ENCODE measurements around the gene CLTC. TPM values are rescaled to one million over a fixed set of nuclear protein-coding genes. Genes with fewer than 3 reads are reported as not detected.

Gene CLTC
- total RNA-seq, 1 experiment from 2014 or later, result 162 TPM

DNA sequence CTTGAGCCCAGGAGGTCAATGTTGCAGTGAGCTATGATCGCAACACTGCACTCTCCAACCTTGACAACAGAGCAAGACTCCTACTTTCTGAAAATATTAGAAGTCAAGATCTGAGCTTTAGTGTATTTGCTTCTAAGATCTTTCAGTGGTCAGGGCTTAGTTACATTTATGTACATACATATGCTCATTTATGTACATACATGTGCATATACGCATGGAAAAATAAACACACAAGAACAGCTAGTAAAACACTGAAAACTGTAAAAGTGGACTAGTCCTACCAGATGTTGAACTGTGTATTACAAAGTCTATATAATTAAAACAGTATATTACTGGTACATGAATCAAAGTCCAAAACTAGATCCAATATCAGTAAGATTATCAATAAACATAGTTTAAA lies 59.2 kb downstream of the CLTC start:
- DNase-seq, result no peak
- no peaks in the 10 kb centered on the region for H3K9me2 ChIP-seq (replicated peaks; ENCODE audit: insufficient read depth, low read length)
- H3K79me2 ChIP-seq (ENCODE audit: low read length), result peaks cover 82% of the 10 kb centered on the region
- H3K4me1 ChIP-seq (ENCODE audit: low read length), result peaks cover 41% of the 10 kb centered on the region
- no peak overlapping the region for H3K9ac ChIP-seq (ENCODE audit: low read length)
- H2AFZ ChIP-seq (ENCODE audit: low read length), result no peak overlapping the region
- no peak overlapping the region for H3K4me3 ChIP-seq (ENCODE audit: low read length)
- peaks cover 91% of the 10 kb centered on the region for H3K36me3 ChIP-seq (ENCODE audit: insufficient read depth, low read length)
- H3K4me2 ChIP-seq (ENCODE audit: low read depth, low read length, poor library complexity, severe bottlenecking), result no peak overlapping the region
- no peaks in the 10 kb centered on the region for H4K20me1 ChIP-seq (ENCODE audit: insufficient read depth, low read depth, low read length)
- no peak overlapping the region for H3K27ac ChIP-seq (ENCODE audit: low read length)
- no peaks in the 10 kb centered on the region for H3K9me3 ChIP-seq (ENCODE audit: low read length)
- H3K27me3 ChIP-seq (ENCODE audit: low read length), result no peaks in the 10 kb centered on the region

DNA sequence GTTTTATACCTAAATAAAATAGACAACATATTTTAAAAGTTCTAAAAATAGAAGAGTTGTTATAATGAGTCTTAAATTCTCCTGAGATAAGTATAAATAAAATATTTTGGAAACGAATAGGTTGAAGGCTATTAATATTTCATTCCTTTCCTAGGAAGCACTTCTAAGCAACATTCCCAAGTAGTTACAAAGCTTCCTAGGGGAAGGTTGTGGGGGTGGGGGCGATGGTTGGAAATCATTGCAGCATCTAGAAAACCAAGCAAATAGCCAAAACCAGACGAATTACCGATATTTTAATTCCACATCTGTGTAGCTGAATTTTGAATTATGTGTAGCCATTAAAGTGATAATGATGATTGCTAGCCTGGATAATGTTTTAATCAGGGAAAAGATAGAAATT lies 60.6 kb downstream of the CLTC start:
- Histone ChIP-seq H3K27ac (ENCODE audit: low read length) (no peak overlapping the region), H3K4me3 (ENCODE audit: low read length) (no peak overlapping the region), H3K9me2 (replicated peaks; ENCODE audit: insufficient read depth, low read length) (no peaks in the 10 kb centered on the region), H3K9ac (ENCODE audit: low read length) (no peak overlapping the region), H2AFZ (ENCODE audit: low read length) (no peak overlapping the region), H3K27me3 (ENCODE audit: low read length) (no peaks in the 10 kb centered on the region), H3K36me3 (ENCODE audit: insufficient read depth, low read length) (peaks cover 91% of the 10 kb centered on the region), H3K4me1 (ENCODE audit: low read length) (peaks cover 27% of the 10 kb centered on the region), H4K20me1 (ENCODE audit: insufficient read depth, low read depth, low read length) (no peaks in the 10 kb centered on the region), H3K79me2 (ENCODE audit: low read length) (peaks cover 78% of the 10 kb centered on the region), H3K9me3 (ENCODE audit: low read length) (no peaks in the 10 kb centered on the region), H3K4me2 (ENCODE audit: low read depth, low read length, poor library complexity, severe bottlenecking) (no peak overlapping the region)
- no peak for DNase-seq

DNA sequence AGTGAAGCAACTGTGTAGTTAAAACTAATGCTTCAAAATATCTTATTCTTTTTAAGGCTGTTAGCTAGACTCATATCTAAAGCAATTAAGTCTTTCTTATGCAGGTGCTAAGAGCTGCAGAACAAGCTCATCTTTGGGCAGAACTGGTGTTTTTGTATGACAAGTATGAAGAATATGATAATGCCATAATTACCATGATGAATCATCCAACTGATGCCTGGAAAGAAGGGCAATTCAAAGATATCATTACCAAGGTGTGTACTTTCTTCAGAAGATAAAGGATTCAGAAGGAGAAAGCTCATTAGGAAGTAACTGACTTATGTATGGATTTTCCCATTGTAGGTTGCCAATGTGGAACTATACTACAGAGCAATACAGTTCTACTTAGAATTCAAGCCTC lies 63.6 kb downstream of the CLTC start:
- Histone ChIP-seq H2AFZ (ENCODE audit: low read length) (no peak overlapping the region), H3K27me3 (ENCODE audit: low read length) (no peaks in the 10 kb centered on the region), H3K4me2 (ENCODE audit: low read depth, low read length, poor library complexity, severe bottlenecking) (no peak overlapping the region), H3K4me3 (ENCODE audit: low read length) (no peak overlapping the region), H3K36me3 (ENCODE audit: insufficient read depth, low read length) (peaks cover 91% of the 10 kb centered on the region), H3K9ac (ENCODE audit: low read length) (no peak overlapping the region), H3K9me2 (replicated peaks; ENCODE audit: insufficient read depth, low read length) (no peaks in the 10 kb centered on the region), H3K79me2 (ENCODE audit: low read length) (peaks cover 77% of the 10 kb centered on the region), H3K27ac (ENCODE audit: low read length) (no peak overlapping the region), H3K9me3 (ENCODE audit: low read length) (no peaks in the 10 kb centered on the region), H4K20me1 (ENCODE audit: insufficient read depth, low read depth, low read length) (no peaks in the 10 kb centered on the region), H3K4me1 (ENCODE audit: low read length) (peaks cover 25% of the 10 kb centered on the region)
- DNase-seq, result no peak

DNA sequence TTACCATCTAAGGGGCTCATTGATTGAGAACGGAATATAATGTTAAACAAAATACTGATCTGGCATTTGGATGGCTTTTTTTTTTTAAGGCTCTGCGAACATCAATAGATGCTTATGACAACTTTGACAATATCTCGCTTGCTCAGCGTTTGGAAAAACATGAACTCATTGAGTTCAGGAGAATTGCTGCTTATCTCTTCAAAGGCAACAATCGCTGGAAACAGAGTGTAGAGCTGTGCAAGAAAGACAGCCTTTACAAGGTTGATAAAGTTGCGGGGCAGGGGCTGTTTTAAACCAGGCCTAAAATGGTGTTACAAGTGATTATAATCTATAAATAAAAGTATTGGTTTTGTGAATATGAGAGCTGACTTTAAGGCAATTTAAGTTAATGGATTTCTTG lies 65.3 kb downstream of the CLTC start:
- Histone ChIP-seq H4K20me1 (ENCODE audit: insufficient read depth, low read depth, low read length) (0 out of 2 replicates have a peak, but pooled peaks cover under 1% of the 10 kb centered on the region), H3K79me2 (ENCODE audit: low read length) (peaks cover 85% of the 10 kb centered on the region)

DNA sequence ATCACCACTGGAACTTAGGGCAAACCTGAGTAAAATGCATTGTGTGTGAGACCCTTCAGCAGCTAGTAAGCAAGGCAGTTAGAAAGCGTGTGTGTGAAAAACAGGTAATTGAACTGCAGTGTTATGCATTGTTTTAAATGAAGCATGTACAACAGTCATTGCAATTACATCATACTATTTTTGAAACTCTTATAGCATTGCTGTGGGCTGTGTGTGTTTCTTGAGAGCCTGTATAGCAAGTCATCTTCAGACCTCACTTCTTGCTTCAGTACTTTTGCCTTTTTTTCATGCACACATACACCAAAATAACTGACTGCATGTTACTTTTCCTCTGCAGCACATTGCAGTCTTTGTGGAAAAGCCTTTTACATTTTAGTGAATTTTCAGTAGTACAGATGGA lies 68.3 kb downstream of the CLTC start:
- Histone ChIP-seq H3K79me2 (ENCODE audit: low read length) (peaks cover 77% of the 10 kb centered on the region), H2AFZ (ENCODE audit: low read length) (no peak overlapping the region), H3K9me3 (ENCODE audit: low read length) (no peaks in the 10 kb centered on the region), H3K27ac (ENCODE audit: low read length) (peak overlapping the region; percentile 55), H4K20me1 (ENCODE audit: insufficient read depth, low read depth, low read length) (0 out of 2 replicates have a peak, but pooled peaks cover 5% of the 10 kb centered on the region), H3K4me3 (ENCODE audit: low read length) (no peak overlapping the region), H3K9me2 (replicated peaks; ENCODE audit: insufficient read depth, low read length) (no peaks in the 10 kb centered on the region), H3K4me1 (ENCODE audit: low read length) (peaks cover 30% of the 10 kb centered on the region), H3K4me2 (ENCODE audit: low read depth, low read length, poor library complexity, severe bottlenecking) (no peak overlapping the region), H3K36me3 (ENCODE audit: insufficient read depth, low read length) (peaks cover 81% of the 10 kb centered on the region), H3K27me3 (ENCODE audit: low read length) (no peaks in the 10 kb centered on the region), H3K9ac (ENCODE audit: low read length) (no peak overlapping the region)
- DNase-seq, result no peak

More for the DNA sequence above, 65.3 kb downstream of the CLTC start:
- no peak overlapping the region for H3K4me3 ChIP-seq (ENCODE audit: low read length)
- no peaks in the 10 kb centered on the region for H3K27me3 ChIP-seq (ENCODE audit: low read length)
- no peak overlapping the region for H2AFZ ChIP-seq (ENCODE audit: low read length)
- peaks cover 30% of the 10 kb centered on the region for H3K4me1 ChIP-seq (ENCODE audit: low read length)
- no peak overlapping the region for H3K9ac ChIP-seq (ENCODE audit: low read length)
- no peaks in the 10 kb centered on the region for H3K9me2 ChIP-seq (replicated peaks; ENCODE audit: insufficient read depth, low read length)
- no peak overlapping the region for H3K27ac ChIP-seq (ENCODE audit: low read length)
- H3K9me3 ChIP-seq (ENCODE audit: low read length), result no peaks in the 10 kb centered on the region
- H3K36me3 ChIP-seq (ENCODE audit: insufficient read depth, low read length), result peaks cover 96% of the 10 kb centered on the region
- DNase-seq, result no peak
- no peak overlapping the region for H3K4me2 ChIP-seq (ENCODE audit: low read depth, low read length, poor library complexity, severe bottlenecking)

DNA sequence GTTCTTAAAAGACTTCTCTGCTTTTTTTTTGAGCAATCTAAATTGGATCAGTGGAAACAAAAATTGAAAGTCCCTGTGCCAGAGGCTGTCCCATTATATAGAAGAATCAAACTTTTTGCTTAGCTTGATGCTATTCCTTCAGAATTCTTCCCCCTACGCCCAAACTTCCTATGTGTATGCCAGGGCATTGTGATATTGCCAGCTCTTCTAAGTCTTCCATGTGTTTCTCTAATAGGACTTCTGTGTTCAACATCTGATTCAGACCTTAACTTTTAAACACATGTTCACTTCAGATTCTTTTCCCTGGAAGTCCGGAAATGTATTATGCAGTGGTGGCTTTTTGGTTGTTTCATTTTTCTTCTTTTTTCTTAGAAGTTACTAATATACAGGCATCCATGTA lies 68.8 kb downstream of the CLTC start:
- Histone ChIP-seq H3K27ac (ENCODE audit: low read length) (peak overlapping the region; percentile 55), H3K79me2 (ENCODE audit: low read length) (peaks cover 73% of the 10 kb centered on the region)
- DNase-seq, result no peak

DNA sequence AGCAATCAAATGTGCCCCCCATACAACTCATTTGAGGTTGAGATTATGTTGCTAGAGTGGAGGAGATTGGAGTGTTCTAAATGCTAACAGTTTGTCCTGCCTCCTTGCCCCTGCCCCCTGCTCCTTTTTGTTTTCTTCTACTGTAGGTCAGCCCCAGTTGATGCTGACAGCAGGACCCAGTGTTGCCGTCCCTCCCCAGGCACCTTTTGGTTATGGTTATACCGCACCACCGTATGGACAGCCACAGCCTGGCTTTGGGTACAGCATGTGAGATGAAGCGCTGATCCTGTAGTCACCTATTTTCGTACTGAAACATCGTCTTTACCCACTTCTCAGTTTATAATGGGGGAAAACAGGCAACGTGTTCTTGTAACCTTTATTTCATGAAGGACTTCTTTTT lies 73.9 kb downstream of the CLTC start:
- H3K36me3 ChIP-seq (ENCODE audit: insufficient read depth, low read length), result peaks cover 78% of the 10 kb centered on the region
- H3K9me3 ChIP-seq (ENCODE audit: low read length), result no peaks in the 10 kb centered on the region
- peaks cover 16% of the 10 kb centered on the region for H3K4me1 ChIP-seq (ENCODE audit: low read length)
- H2AFZ ChIP-seq (ENCODE audit: low read length), result no peak overlapping the region
- no peak overlapping the region for H3K9ac ChIP-seq (ENCODE audit: low read length)
- H3K9me2 ChIP-seq (replicated peaks; ENCODE audit: insufficient read depth, low read length), result no peaks in the 10 kb centered on the region
- DNase-seq, result no peak
- H3K27me3 ChIP-seq (ENCODE audit: low read length), result no peaks in the 10 kb centered on the region
- no peak overlapping the region for H3K4me3 ChIP-seq (ENCODE audit: low read length)
- H4K20me1 ChIP-seq (ENCODE audit: insufficient read depth, low read depth, low read length), result peaks cover 36% of the 10 kb centered on the region; the same call in 1 of the 2 replicates
- no peak overlapping the region for H3K4me2 ChIP-seq (ENCODE audit: low read depth, low read length, poor library complexity, severe bottlenecking)
- no peak overlapping the region for H3K27ac ChIP-seq (ENCODE audit: low read length)
- peaks cover 81% of the 10 kb centered on the region for H3K79me2 ChIP-seq (ENCODE audit: low read length)

More for the DNA sequence above, 68.8 kb downstream of the CLTC start:
- Histone ChIP-seq H3K36me3 (ENCODE audit: insufficient read depth, low read length) (peaks cover 78% of the 10 kb centered on the region), H3K4me3 (ENCODE audit: low read length) (no peak overlapping the region), H3K9me3 (ENCODE audit: low read length) (no peaks in the 10 kb centered on the region), H3K4me2 (ENCODE audit: low read depth, low read length, poor library complexity, severe bottlenecking) (no peak overlapping the region), H2AFZ (ENCODE audit: low read length) (no peak overlapping the region), H4K20me1 (ENCODE audit: insufficient read depth, low read depth, low read length) (0 out of 2 replicates have a peak, but pooled peaks cover 5% of the 10 kb centered on the region), H3K9me2 (replicated peaks; ENCODE audit: insufficient read depth, low read length) (no peaks in the 10 kb centered on the region), H3K9ac (ENCODE audit: low read length) (no peak overlapping the region), H3K27me3 (ENCODE audit: low read length) (no peaks in the 10 kb centered on the region), H3K4me1 (ENCODE audit: low read length) (peaks cover 30% of the 10 kb centered on the region)

DNA sequence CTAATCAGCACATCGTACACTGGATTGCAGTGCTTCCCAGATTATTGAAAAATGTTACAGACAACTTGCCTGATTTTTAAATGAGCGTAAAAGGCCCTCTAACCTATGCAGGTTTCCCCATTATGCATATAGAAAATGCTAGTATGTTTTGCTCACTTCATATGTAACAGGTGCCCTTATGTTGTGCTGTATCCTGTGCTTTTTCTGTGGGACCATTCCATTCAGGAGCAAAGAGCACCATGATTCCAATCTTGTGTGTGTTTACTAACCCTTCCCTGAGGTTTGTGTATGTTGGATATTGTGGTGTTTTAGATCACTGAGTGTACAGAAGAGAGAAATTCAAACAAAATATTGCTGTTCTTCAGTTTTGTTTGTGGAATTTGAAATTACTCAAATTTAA lies 74.6 kb downstream of the CLTC start:
- Histone ChIP-seq H3K36me3 (ENCODE audit: insufficient read depth, low read length) (peaks cover 78% of the 10 kb centered on the region), H2AFZ (ENCODE audit: low read length) (no peak overlapping the region), H3K27me3 (ENCODE audit: low read length) (no peaks in the 10 kb centered on the region), H3K9me3 (ENCODE audit: low read length) (no peaks in the 10 kb centered on the region), H3K9ac (ENCODE audit: low read length) (no peak overlapping the region), H4K20me1 (ENCODE audit: insufficient read depth, low read depth, low read length) (peaks cover 41% of the 10 kb centered on the region; the same call in 1 of the 2 replicates), H3K9me2 (replicated peaks; ENCODE audit: insufficient read depth, low read length) (no peaks in the 10 kb centered on the region), H3K4me3 (ENCODE audit: low read length) (no peak overlapping the region), H3K4me1 (ENCODE audit: low read length) (peaks cover 12% of the 10 kb centered on the region), H3K27ac (ENCODE audit: low read length) (no peak overlapping the region), H3K4me2 (ENCODE audit: low read depth, low read length, poor library complexity, severe bottlenecking) (no peak overlapping the region), H3K79me2 (ENCODE audit: low read length) (peaks cover 81% of the 10 kb centered on the region)
- DNase-seq, result no peak

Data from Karpas-422 (cell line).